Activated CD4-positive, alpha-beta T cell treated with anti-CD3 and anti-CD28 coated beads, Interleukin-2, Interleukin-4, amounts not matched to agents 100 ng/mL and 50 ng/mL, durations not matched to agents 16 hours and 8 hours (primary cell): ENCODE measurements around the gene SRCIN1.

Source experiments
- DNase-seq: peaks from one replicate; pipeline ENCODE4 v3.0.0-alpha.2; 2020; ENCODE audit warnings: low spot score

Gene SRCIN1

GRCh38 chr17:38616361-38616760, 10.6 kb upstream of the SRCIN1 start:
- DNase-seq = no peak

GRCh38 chr17:38613981-38614779, 8.4 kb upstream of the SRCIN1 start:
- no peak for DNase-seq

- no peak for DNase-seq
These were observed 7.8 kb upstream of the SRCIN1 start for GRCh38 chr17:38613525-38613980.

- DNase-seq = no peak
These were observed 6.2 kb upstream of the SRCIN1 start for GRCh38 chr17:38611872-38612376.

GRCh38 chr17:38611070-38611786, 5.5 kb upstream of the SRCIN1 start:
- DNase-seq = no peak

- no peak for DNase-seq
These were observed 3.7 kb upstream of the SRCIN1 start for GRCh38 chr17:38609280-38610031.

GRCh38 chr17:38608648-38609047, 2.9 kb upstream of the SRCIN1 start:
- no peak for DNase-seq

- DNase-seq = no peak
These were observed 1.2 kb upstream of the SRCIN1 start for GRCh38 chr17:38606646-38607611.

GRCh38 chr17:38605411-38605840, 326 bp downstream of the SRCIN1 start:
- no peak for DNase-seq

- DNase-seq = no peak
These were observed 1.0 kb downstream of the SRCIN1 start for GRCh38 chr17:38604479-38605403.

- no peak for DNase-seq
These were observed 1.8 kb downstream of the SRCIN1 start for GRCh38 chr17:38603786-38604478.

- DNase-seq = no peak
These were observed 2.6 kb downstream of the SRCIN1 start for GRCh38 chr17:38602956-38603785.

- no peak for DNase-seq
These were observed 3.3 kb downstream of the SRCIN1 start for GRCh38 chr17:38602453-38602852.

GRCh38 chr17:38601539-38602351, 4.0 kb downstream of the SRCIN1 start:
- DNase-seq = no peak

GRCh38 chr17:38600906-38601305, 4.8 kb downstream of the SRCIN1 start:
- DNase-seq = no peak

GRCh38 chr17:38600416-38600815, 5.3 kb downstream of the SRCIN1 start:
- no peak for DNase-seq

- DNase-seq = no peak
These were observed 6.3 kb downstream of the SRCIN1 start for GRCh38 chr17:38599398-38599856.

GRCh38 chr17:38598995-38599394, 6.8 kb downstream of the SRCIN1 start:
- no peak for DNase-seq
